ENCODE data around the gene TSPAN2.

The TSPAN2 gene

DNA sequence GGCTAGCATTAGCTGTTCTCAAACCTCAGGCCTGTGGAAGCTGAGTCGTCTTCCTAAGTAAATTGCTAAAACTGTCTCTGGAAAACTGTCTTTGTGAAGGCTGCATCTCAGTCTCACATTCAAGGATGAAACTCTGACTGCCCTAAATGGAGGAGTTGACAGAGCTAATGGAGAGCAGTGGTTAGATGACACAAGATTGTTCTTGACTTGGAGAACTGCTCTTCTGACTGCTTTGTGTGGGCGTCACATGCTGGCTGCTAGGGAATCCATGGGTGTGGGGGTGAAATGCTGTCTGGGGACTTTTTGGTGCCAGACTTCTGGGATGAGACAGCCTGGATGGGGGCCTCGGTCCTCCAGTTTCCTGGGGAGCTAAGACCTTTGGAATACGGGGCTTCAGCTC lies 24.5 kb upstream of the TSPAN2 start:
- no peak for DNase-seq (ENCODE audit: low read depth in 2 of 2)

DNA sequence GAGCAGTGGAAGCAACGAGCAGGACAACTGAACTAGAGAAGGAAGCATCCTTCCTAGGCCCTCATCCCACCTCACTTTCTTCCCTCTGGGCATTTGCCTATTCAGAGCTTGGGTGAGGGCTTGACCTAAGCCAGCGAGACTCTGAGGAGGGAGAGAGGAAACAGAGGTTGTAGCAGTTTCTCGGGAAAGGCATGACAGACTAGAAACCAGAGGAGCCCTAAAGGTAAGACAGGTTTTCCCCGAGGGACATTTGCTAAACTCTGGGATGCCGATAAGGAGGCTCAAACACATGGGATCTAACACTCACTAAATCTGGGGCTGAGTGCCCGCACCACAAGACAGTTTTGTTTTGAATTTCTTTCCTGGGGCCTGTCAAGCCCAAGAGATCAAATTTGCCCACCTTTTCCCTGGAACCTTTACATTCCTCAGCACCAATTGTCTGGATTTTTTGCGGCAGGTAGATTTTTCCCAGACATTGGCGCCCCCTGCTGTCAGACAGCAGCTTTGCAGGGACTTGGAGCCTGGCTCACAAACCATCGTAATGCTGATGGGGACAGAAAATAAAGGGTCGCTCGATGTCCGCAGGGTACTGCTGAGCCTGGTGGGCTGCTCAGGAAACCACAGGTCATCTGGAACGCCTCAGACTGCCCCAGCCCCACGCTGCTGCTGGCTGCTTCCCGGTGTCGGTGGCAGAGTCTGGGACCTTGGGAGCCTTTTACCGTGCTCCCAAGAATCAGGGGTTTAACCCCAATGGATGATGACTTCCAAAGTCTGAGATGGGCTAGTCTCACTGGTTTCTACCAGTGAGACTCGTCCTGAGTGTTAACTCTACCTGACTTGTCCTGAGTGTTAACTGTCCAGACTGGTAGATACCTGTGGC lies 23.4 kb upstream of the TSPAN2 start:
- DNase-seq (ENCODE audit: low read depth in 2 of 2) = no peak

DNA sequence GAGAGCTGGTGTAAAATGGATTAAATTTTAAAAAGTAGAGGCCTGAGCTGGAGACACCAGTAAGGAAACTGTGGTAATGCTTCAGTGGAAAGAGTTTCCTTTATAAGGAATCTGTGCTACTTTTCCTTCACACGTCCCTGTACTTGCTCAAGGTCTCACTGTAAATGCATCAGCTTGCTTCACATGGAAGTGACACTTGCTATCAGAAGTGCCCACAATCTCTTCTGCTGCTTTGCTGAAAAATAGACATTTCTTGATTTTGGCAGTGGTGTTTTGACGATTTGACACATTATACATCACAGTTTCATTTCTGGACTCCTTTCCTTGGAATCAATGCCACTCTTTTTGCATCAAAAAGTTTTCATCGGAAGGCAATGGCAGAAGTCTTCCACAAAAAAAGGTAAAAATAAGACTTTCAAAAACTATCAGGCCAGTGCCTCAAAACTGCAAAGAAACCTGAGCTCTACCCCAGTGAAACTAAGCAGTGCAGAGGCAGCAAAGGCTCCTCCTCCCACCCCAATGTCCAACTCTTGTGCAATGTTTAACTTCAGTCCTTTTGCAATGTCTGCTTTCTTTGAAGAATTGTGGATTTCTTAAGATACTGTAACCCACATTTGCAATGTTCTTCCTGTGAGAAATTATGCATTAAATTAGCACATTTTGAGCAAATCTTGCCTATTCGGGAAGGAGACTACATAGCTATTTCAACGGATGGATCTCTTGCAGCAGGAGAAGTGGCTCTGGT lies 18.4 kb upstream of the TSPAN2 start:
- DNase-seq (ENCODE audit: low read depth in 2 of 2) = no peak

DNA sequence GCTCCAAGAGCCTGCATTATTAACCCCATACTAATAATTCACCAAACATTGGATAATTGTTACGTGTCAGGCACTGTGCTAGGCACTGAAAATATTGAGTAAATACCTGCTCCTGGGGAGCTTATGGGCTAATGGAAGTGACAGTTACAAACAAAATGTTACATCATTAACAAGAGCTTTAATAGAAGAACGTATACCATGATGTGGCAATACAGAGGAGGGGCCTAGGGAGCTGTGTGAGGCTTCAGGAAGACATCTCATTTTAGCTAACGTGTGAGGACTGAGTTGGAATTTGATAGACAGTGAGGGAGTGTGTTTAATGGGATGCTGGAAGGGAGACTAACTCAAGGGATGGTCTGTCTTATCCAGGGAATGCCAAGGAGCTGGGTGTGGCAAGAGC lies 16.5 kb upstream of the TSPAN2 start:
- no peak for DNase-seq (ENCODE audit: low read depth in 2 of 2)

DNA sequence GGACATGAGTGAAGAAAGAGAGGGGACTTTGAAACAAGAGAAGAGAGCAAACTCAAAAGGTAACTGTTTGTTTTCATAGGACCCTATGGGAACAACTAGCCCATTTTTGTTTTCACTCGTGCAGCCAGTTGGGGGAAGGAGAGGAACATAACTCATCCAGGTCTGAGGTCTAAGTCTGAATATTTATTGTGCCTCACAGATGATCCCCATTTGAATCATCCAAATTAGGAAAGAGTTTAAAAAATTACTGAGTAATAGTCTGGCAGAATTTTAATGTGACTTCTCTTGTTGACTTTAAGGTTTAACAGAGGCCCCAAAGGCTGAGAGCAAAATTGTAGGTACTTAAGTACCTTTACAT lies 10.4 kb upstream of the TSPAN2 start:
- DNase-seq (ENCODE audit: low read depth in 2 of 2) = no peak

DNA sequence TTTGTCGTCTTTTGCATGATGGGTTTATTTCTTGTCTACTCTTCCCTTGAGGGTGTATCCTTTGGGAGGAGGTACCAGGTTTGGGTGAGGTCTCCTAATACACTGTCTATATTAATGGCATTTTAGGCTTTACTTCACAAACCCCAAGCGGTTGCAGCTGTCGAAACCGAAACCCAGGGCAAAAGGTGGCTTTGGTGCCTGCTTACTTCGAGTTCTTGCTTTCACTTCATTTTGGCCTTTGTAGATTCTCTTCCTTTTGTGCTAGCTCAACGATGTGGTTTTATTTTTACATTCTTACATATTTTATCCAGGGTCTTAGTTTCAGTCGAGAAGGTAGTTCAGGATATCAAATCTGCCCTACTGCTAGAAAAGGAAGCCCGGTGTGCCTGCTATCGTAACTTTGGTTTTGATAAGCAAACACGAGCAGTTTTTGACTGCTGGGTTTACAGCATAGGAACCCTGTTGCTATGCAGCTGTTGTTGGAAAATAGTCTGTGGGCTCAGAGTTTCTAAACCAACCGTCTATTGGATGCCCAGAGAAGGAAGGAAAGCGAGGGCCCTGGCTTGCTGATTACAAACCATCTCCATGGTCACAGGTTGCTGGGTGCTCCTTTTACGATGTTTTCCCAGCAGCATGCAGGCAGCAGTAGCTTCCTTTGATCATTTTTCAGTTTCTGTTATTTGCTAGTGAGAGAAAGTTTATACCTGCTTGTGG lies 9.8 kb upstream of the TSPAN2 start:
- peak; percentile 27 to 43 for DNase-seq (ENCODE audit: low read depth in 2 of 2)

DNA sequence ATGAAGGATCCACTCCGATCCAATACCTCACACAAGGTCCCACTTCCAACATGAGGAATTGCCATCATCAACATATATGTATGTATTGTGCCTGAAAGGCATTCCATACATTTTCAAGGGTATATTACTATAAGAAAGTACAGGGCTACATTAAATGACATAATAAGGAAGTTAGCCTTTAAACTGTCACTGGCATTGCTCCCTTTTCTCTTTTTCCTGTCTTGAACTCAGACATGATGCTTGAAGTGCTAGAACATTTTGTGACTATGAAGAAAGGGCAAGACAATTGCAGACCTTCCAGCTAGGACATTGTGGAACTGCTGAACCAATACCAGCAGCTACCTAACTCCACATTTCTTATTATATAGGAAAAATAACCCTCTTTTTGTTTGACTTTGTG lies 2.9 kb upstream of the TSPAN2 start:
- no peak for DNase-seq (ENCODE audit: low read depth in 2 of 2)

DNA sequence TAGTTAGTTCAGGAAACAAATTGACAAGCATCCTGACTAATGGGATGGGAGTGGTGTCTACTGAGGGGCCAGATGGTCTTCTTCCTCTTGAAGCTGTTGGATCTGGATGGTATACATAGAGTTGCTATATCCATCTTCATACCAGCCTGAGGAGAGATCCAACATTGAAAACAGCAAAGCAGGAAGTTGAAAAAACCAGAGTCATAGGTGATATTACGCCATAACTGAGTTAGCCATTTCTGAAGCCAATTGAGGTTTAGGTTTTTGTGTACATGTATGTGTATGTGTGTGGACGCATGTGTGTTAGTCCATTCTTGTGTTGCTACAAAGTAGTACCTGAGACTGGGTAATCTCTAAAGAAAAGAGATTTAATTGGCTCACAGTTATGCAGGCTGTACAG lies 2.3 kb upstream of the TSPAN2 start:
- no peak for DNase-seq (ENCODE audit: low read depth in 2 of 2)

DNA sequence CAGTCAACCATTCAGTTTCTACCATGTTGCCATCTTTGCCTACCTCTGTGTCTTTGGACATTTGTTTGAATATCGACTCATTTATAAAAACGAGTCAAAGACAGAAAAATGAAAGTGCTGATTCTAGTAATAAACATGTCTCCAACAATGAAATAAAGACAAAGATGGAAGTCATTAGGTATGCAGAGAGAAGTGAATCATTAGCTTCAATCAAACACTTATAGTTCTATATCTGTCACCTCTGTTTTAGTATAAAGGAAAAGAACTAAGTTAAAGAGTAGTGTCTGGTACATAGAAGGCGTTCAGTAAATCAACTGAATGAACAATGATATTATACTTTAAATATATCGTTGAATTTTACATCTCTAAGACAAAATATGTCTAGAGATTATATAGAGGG lies 1.7 kb upstream of the TSPAN2 start:
- no peak for DNase-seq (ENCODE audit: low read depth in 2 of 2)

DNA sequence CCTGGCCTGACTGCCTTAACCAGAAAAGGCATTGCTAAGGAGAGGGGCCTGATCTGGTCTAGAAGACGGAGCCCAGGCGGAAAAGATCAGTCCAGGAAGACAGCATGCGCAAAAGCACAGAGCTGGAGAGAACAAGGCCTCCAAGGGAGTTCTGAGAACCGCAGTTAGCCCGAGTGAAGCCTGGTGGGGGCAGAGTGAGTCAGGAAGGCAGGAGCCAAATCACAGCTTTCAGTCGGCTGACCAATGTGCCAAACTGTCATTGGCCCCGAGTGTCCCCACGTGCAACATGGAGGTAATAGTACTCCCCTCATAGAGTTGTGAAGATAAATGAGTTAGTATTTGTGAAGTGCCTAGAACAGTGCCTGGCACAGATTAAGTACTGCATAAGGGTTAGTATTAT lies 1.2 kb upstream of the TSPAN2 start:
- no peak for DNase-seq (ENCODE audit: low read depth in 2 of 2)

DNA sequence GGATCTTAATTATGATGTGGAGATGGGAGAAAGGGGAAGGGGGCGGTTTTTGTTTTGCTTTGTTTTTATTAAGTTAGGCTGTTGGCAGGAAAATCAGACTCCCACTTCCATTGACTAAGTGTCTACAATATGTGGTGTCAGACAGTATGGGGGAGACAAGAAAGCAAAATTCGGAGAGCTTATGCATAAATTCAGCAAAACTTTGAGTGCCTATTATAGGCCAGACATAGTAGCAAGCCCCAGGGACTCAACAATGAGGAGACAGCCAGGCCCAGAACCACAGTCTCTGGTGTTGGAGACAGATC lies 835 bp upstream of the TSPAN2 start:
- DNase-seq (ENCODE audit: low read depth in 2 of 2) = no peak

DNA sequence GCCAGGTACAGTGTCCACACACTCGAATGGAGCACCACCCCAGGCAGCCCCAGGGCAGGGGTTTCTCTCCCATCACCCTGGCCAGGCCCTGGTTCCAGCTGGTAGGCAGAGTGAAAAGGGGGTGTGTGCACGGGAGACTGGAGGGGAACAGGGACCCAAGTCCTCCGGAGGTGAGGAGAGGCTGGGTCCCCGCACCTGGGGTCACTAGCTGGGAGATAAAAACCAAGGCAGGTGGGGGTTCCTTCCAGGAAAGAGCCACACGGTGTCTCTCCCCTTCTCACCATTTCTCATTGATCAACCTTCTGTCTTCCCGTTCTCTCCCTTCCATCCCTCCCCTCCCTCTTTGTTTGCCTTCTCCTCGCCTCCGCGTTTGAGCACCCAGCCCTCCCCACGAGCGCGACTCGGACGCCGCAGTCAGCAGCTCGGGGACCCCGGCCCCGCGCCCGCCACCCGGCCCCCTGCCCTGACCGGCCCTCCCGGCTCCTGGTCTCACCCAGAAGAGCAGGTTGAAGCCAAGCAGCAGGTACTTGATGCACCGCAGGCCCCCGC lies 358 bp downstream of the TSPAN2 start:
- DNase-seq (ENCODE audit: low read depth in 2 of 2) = no peak

DNA sequence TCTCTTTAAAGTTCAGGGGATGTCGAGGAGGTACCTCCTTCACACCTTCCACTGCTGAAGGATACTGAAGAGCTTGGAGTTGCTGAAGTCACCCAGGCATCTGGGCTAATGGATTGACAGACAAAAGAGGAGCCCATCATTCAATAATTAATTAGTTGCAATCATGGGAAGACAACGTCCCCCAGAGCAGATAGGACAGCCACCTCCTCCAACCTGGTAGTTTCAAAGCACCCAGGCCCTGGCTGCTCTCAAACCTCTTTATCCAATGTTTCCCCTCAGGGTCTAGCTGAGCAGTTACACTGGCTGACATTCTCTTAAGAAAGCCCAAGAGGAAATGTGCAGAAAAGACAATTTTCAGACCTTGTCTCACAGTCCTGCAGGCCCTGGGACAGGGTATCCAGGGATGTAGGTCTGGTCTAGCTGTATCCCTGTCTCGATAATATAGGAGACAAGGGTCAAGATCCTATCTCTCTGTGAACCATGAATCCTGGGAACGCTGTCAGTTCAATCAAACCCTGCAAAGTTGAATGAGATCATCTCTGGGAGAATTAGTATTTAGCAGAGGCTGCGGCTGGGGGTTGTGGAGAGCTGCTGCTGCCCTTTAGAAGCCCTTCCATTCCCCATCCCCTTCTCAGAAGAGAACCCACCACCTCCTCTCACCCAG lies 1.1 kb downstream of the TSPAN2 start:
- DNase-seq (ENCODE audit: low read depth in 2 of 2) = no peak

DNA sequence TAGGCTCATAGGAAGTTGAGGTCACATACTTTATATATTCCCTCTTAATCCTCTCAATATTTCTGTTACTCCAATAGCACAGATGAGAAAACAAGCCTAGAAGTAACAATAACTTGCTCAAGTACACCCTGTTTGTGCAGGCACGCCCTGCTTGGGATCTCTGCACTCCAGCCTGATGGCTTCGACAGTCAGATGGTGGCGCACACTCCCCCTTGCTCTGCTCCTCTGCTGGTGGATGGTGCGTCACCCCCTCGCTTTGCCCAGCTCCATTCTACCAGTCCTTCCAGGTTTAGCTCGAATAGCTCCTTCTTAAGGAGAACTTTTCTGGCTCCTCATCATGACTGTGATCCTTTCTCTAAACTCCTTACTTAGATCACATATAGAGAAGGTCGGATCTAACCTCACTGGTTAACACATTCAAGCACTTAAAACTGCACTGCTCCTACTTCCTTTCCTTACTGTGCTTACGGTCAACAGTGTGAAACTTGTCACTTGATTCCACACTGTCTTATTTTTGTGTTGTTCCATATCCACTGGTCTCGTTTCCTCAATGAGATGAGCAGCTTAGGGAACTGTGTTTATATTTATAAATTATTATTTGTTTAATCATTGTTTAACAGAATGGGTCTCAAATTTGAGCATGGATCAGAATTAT lies 3.0 kb downstream of the TSPAN2 start:
- DNase-seq (ENCODE audit: low read depth in 2 of 2) = no peak

DNA sequence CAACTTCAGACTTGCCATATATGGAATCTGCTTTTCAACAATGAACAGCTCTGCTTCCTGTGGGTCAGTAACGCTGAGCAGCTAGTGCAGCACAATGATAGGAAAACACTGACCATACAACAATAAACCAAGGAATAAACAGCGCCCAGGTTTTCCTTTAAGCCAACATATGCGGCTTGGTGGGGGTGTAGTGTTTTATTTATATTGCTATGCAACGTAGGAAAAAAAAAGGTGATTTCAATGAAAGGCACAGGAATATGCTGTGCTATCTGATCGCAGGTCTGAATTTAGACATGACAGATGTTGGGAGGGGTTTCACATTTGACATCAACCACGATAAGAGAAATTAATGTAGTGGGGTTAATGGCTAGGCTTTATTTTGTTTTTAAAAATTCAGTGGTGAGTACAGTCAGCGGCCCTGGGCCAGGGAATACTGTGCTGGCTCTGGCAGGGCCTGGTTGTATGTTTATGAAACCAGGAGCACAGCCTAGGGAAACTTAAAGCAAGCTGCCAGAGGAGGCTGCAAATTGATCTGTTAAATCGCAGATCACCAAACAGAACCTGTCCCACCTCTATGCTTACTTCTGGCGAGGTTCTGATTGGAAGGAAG lies 4.3 kb downstream of the TSPAN2 start:
- DNase-seq (ENCODE audit: low read depth in 2 of 2) = no peak

DNA sequence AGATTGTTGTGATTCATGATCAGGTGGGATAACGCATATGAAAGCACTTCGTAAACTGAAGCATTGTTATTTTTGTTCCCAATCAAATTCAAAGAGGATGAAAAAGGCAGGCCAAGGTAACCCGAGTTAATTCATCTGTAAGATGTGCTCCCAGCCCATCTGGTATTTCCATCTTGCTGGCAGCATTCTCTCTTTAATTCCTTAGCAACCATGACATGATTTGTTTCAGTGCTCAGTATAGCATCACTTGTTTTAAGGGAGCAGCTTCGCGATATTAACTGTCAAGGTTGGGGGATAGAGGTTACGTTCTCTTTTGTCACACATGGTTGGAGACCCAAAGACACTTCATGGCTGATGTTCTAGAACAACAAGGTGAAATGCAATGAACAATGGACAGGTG lies 6.4 kb downstream of the TSPAN2 start:
- DNase-seq (ENCODE audit: low read depth in 2 of 2) = no peak

DNA sequence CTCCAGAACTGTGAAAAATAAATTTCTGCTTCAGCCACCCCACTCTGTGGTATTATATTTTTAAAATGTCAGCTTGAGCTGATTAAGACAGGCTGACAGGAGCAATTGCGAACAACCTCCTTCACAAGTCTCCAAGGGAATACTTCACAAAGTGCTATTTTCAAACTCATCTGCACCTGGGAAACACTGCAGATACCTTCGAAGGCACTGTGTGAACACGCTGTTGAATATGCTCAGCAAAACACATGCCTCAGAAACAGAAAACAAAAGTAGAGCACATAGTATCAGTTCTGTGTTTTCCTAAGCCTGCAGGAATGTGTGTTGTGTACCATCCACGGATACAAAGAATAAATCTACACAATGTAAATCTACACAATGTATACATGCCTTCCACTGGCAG lies 10.6 kb downstream of the TSPAN2 start:
- no peak for DNase-seq (ENCODE audit: low read depth in 2 of 2)

DNA sequence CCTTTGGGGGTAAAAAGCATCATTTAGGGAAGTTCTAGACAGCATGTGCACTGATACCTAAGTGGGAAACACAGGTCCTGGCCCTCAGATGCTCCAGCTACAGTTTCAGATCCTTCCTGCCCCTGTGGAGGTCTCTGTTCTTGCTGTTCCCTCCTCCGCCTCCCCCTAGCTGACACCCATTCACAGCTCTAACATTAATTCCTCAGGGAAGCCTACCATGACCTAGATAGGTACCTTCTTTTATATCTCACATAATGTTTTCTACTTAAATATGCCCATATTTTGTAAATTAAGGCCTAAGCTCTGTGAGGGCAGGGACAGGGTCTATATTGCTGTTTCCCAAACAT lies 11.3 kb downstream of the TSPAN2 start:
- DNase-seq (ENCODE audit: low read depth in 2 of 2) = no peak

DNA sequence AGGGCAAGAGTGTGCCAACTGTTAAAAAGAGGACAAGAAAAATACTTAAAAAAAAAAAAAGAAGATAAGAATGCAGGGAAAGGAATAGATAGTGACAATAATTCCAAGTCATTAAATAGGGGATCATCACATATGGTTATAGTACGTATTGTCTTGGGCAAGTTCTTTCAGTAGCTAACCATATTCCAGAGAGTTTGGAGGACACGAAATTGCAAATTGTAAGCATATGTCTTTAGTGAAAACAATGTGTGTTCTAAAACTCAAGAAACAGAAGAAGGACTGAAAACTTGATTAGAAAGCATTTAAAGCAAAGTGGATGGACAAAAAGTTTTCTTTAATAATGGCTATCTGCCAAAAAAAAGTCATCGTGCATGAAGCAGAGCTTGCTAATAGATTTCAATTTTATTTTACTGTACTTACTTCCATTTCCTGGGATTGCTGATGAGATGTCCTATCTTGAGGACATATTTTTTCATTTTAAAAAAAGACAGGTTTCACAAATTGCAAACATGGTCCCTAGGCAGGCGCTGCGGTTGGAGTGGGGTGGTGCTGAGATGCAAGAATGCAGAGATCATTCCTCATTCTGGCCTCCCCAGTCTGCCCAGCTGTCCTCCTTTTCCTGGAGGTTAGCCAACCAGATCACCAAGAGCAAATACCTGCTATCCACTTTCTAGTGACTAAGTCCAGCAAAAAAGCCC lies 11.9 kb downstream of the TSPAN2 start:
- no peak for DNase-seq (ENCODE audit: low read depth in 2 of 2)

DNA sequence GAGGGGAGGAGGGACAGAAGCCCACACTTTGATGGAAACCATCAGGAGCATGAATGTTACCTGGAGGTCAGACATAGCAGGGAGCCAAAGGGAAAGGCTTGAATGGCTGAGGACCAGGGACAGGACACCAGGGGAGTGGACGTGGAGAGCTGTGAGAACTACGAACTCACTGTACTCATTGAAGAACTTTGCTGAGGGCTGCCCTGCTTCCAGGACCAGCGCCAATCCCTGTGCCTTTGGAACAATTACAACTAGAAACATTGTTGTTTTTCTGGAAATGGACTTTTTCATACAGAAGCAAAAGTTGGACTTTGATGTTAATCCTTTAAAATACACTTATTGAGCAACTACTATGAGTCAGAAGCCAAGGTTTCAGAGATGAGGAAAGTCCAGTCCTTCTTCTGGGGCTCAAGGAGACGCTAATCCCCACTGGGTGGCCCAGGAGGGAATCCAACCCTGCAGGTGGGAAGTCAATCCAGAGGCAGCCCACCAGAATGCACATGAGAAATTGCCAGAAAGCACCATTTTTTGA lies 12.9 kb downstream of the TSPAN2 start:
- no peak for DNase-seq (ENCODE audit: low read depth in 2 of 2)
